ENCODE measurements around the gene NDUFA13.

Gene NDUFA13

GRCh38 chr19:19552798-19553197 lies 36.8 kb downstream of the NDUFA13 start:
- TF ChIP-seq YY1 (IDR thresholded peaks at IDR 0.05; ENCODE audit: insufficient read depth, insufficient read length) (no peak), ZNF274 (IDR thresholded peaks at IDR 0.05; ENCODE audit: low read depth, low read length) (no peak), SUZ12 (IDR thresholded peaks at IDR 0.05; ENCODE audit: extremely low read depth, insufficient read depth, insufficient read length) (no peak)
- no peak for DNase-seq (ENCODE audit: low read depth, low spot score)

DNA sequence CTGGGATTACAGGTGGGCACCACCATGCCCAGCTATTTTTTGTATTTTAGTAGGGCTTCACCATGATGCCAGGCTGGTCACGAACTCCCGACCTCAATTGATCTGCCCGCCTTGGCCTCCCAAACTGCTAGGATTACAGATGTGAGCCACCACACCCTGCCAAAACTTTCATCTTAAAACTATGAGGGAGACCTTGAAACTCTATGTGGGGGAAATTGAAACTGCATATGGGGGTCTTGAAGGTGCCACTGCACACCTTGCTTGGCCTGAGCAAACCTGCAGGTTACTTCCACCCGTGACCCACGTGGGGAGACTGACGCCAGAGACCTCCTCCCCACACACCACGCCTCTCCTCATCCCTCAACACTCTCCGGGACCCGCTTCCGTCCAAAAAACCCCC lies 37.6 kb downstream of the NDUFA13 start:
- Histone ChIP-seq H3K9ac (ENCODE audit: insufficient read length, low read depth) (no peak overlapping the region), H3K27me3 (ENCODE audit: insufficient read depth, insufficient read length) (no peaks in the 10 kb centered on the region), H3K4me1 (ENCODE audit: insufficient read depth, insufficient read length) (peaks cover 22% of the 10 kb centered on the region), H3K4me3 (ENCODE audit: insufficient read length, low read depth) (no peak overlapping the region), H3K36me3 (ENCODE audit: insufficient read depth, insufficient read length, low read length) (peaks cover 1% of the 10 kb centered on the region), H3K9me3 (ENCODE audit: insufficient read depth, low read length) (no peaks in the 10 kb centered on the region)
- no peak for TF ChIP-seq SUZ12 (IDR thresholded peaks at IDR 0.05; ENCODE audit: extremely low read depth, insufficient read depth, insufficient read length)
- TF ChIP-seq YY1 (IDR thresholded peaks at IDR 0.05; ENCODE audit: insufficient read depth, insufficient read length) = no peak
- no peak for TF ChIP-seq ZNF274 (IDR thresholded peaks at IDR 0.05; ENCODE audit: low read depth, low read length)
- DNase-seq (ENCODE audit: low read depth, low spot score) = no peak

More at GRCh38 chr19:19552798-19553197, 36.8 kb downstream of the NDUFA13 start:
- H3K9me3 ChIP-seq (ENCODE audit: insufficient read depth, low read length) = no peaks in the 10 kb centered on the region
- H3K27me3 ChIP-seq (ENCODE audit: insufficient read depth, insufficient read length) = no peaks in the 10 kb centered on the region
- no peak overlapping the region for H3K4me3 ChIP-seq (ENCODE audit: insufficient read length, low read depth)
- H3K4me1 ChIP-seq (ENCODE audit: insufficient read depth, insufficient read length) = peaks cover 26% of the 10 kb centered on the region
- no peaks in the 10 kb centered on the region for H3K36me3 ChIP-seq (ENCODE audit: insufficient read depth, insufficient read length, low read length)
- H3K9ac ChIP-seq (ENCODE audit: insufficient read length, low read depth) = no peak overlapping the region

GRCh38 chr19:19554074-19555023 lies 38.3 kb downstream of the NDUFA13 start:
- H3K27me3 ChIP-seq (ENCODE audit: insufficient read depth, insufficient read length) = no peaks in the 10 kb centered on the region

GRCh38 chr19:19558055-19558454 lies 42.0 kb downstream of the NDUFA13 start:
- Histone ChIP-seq H3K4me3 (ENCODE audit: insufficient read length, low read depth) (no peak overlapping the region), H3K9ac (ENCODE audit: insufficient read length, low read depth) (no peak overlapping the region), H3K36me3 (ENCODE audit: insufficient read depth, insufficient read length, low read length) (peaks cover 35% of the 10 kb centered on the region), H3K4me1 (ENCODE audit: insufficient read depth, insufficient read length) (peaks cover 5% of the 10 kb centered on the region), H3K27me3 (ENCODE audit: insufficient read depth, insufficient read length) (no peaks in the 10 kb centered on the region), H3K9me3 (ENCODE audit: insufficient read depth, low read length) (no peaks in the 10 kb centered on the region)
- DNase-seq (ENCODE audit: low read depth, low spot score) = no peak
- no peak for TF ChIP-seq ZNF274 (IDR thresholded peaks at IDR 0.05; ENCODE audit: low read depth, low read length)
- no peak for TF ChIP-seq SUZ12 (IDR thresholded peaks at IDR 0.05; ENCODE audit: extremely low read depth, insufficient read depth, insufficient read length)
- no peak for TF ChIP-seq YY1 (IDR thresholded peaks at IDR 0.05; ENCODE audit: insufficient read depth, insufficient read length)

More at GRCh38 chr19:19554074-19555023, 38.3 kb downstream of the NDUFA13 start:
- DNase-seq (ENCODE audit: low read depth, low spot score) = no peak
- Histone ChIP-seq H3K36me3 (ENCODE audit: insufficient read depth, insufficient read length, low read length) (peaks cover 5% of the 10 kb centered on the region), H3K9ac (ENCODE audit: insufficient read length, low read depth) (no peak overlapping the region), H3K4me1 (ENCODE audit: insufficient read depth, insufficient read length) (peaks cover 22% of the 10 kb centered on the region), H3K9me3 (ENCODE audit: insufficient read depth, low read length) (no peaks in the 10 kb centered on the region), H3K4me3 (ENCODE audit: insufficient read length, low read depth) (no peak overlapping the region)
- TF ChIP-seq ZNF274 (IDR thresholded peaks at IDR 0.05; ENCODE audit: low read depth, low read length) (no peak), SUZ12 (IDR thresholded peaks at IDR 0.05; ENCODE audit: extremely low read depth, insufficient read depth, insufficient read length) (no peak), YY1 (IDR thresholded peaks at IDR 0.05; ENCODE audit: insufficient read depth, insufficient read length) (no peak)

DNA sequence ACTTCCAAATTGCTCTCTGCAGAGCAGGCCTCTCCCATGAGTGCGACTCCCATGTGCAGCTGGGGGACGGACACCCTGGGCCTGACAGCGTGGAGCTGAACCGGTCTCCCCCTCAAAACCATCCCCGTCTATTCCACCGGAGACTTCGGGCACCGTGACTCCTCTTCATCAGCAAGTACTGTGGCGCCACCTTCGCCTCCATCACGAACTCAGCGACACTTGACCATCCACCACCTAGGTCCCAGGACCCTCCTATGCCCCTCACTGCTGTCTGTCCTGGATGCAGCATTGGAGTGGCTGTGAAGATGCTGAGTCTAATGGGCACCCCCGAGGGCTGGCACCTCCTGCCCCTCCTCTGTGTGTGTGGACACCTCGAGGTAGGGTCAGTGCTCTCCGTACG lies 42.6 kb downstream of the NDUFA13 start:
- TF ChIP-seq YY1 (IDR thresholded peaks at IDR 0.05; ENCODE audit: insufficient read depth, insufficient read length) (no peak), SUZ12 (IDR thresholded peaks at IDR 0.05; ENCODE audit: extremely low read depth, insufficient read depth, insufficient read length) (no peak), ZNF274 (IDR thresholded peaks at IDR 0.05; ENCODE audit: low read depth, low read length) (no peak)
- Histone ChIP-seq H3K9ac (ENCODE audit: insufficient read length, low read depth) (no peak overlapping the region), H3K4me1 (ENCODE audit: insufficient read depth, insufficient read length) (peaks cover 8% of the 10 kb centered on the region), H3K36me3 (ENCODE audit: insufficient read depth, insufficient read length, low read length) (peaks cover 40% of the 10 kb centered on the region), H3K4me3 (ENCODE audit: insufficient read length, low read depth) (no peak overlapping the region), H3K9me3 (ENCODE audit: insufficient read depth, low read length) (no peaks in the 10 kb centered on the region), H3K27me3 (ENCODE audit: insufficient read depth, insufficient read length) (no peaks in the 10 kb centered on the region)
- DNase-seq (ENCODE audit: low read depth, low spot score) = no peak

- no peak overlapping the region for H3K9ac ChIP-seq (ENCODE audit: insufficient read length, low read depth)
- peaks cover 6% of the 10 kb centered on the region for H3K4me1 ChIP-seq (ENCODE audit: insufficient read depth, insufficient read length)
- no peak overlapping the region for H3K4me3 ChIP-seq (ENCODE audit: insufficient read length, low read depth)
- no peaks in the 10 kb centered on the region for H3K27me3 ChIP-seq (ENCODE audit: insufficient read depth, insufficient read length)
- peaks cover 45% of the 10 kb centered on the region for H3K36me3 ChIP-seq (ENCODE audit: insufficient read depth, insufficient read length, low read length)
- DNase-seq (ENCODE audit: low read depth, low spot score) = no peak
- H3K9me3 ChIP-seq (ENCODE audit: insufficient read depth, low read length) = no peaks in the 10 kb centered on the region
- no peak for TF ChIP-seq YY1 (IDR thresholded peaks at IDR 0.05; ENCODE audit: insufficient read depth, insufficient read length)
- no peak for TF ChIP-seq SUZ12 (IDR thresholded peaks at IDR 0.05; ENCODE audit: extremely low read depth, insufficient read depth, insufficient read length)
- TF ChIP-seq ZNF274 (IDR thresholded peaks at IDR 0.05; ENCODE audit: low read depth, low read length) = no peak
Observed at GRCh38 chr19:19559931-19560330, 43.9 kb downstream of the NDUFA13 start.

DNA sequence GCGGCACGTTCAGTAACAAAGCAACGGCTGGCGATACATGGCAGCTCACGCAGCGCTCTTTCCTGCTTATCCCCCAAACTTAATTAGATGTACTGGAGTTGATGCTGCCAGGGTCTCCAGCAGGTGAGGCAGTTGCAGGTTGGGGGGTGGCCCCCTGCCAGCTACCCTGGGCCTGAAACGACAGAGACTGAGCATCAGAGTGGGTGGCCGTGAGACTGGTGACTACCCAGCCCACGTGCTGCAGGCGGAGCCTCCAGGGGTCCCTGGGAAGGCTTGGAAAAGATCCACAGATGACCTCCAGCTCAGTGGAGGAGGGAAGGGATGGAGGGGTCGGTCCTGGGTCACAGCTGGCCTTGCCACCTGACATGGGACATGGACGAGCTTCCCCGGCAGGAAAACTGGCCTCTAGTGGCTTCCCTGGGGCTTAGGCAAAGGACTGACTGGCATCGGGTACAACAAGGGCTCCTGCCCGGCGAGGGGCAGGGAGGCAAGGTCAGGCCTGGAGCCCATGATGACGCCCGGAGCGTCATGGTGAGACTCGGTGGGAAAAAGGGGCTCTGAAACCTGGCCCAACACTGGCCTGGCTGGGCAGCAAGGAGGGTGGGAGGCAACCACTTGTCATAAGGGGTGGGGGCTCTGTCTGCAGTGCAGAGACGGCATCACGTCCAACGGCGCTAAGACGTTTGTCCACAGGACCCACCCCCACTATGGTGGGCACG lies 46.1 kb downstream of the NDUFA13 start:
- no peaks in the 10 kb centered on the region for H3K9me3 ChIP-seq (ENCODE audit: insufficient read depth, low read length)
- no peak overlapping the region for H3K9ac ChIP-seq (ENCODE audit: insufficient read length, low read depth)
- TF ChIP-seq SUZ12 (IDR thresholded peaks at IDR 0.05; ENCODE audit: extremely low read depth, insufficient read depth, insufficient read length) (no peak), ZNF274 (IDR thresholded peaks at IDR 0.05; ENCODE audit: low read depth, low read length) (no peak), YY1 (IDR thresholded peaks at IDR 0.05; ENCODE audit: insufficient read depth, insufficient read length) (no peak)

More for the DNA sequence above, 46.1 kb downstream of the NDUFA13 start:
- Histone ChIP-seq H3K27me3 (ENCODE audit: insufficient read depth, insufficient read length) (no peaks in the 10 kb centered on the region), H3K36me3 (ENCODE audit: insufficient read depth, insufficient read length, low read length) (peaks cover 61% of the 10 kb centered on the region), H3K4me1 (ENCODE audit: insufficient read depth, insufficient read length) (peaks cover 6% of the 10 kb centered on the region), H3K4me3 (ENCODE audit: insufficient read length, low read depth) (no peak overlapping the region)
- no peak for DNase-seq (ENCODE audit: low read depth, low spot score)

Data from NT2/D1 (cell line).